K562 (cell line): Measurements from ENCODE around the gene DNAH3. TPM values are rescaled to one million over a fixed set of nuclear protein-coding genes. Genes with fewer than 3 reads are reported as not detected.

ENCODE experiments used
- ATAC-seq: fragments of 200-7000 bp; cut with Tn5 transposase; 3 replicates; pipeline ENCODE4 v1.9.1; 2020; ENCODE audit warnings: moderate library complexity
- BruUV-seq: library from RNA; stranded (reverse); fragments of 400-500 nt; replicated peaks from 2 replicates; lab custom pipeline; 2021; lab: Mats Ljungman, UMichigan
- CTCF ChIA-PET: fragments of 300-600 bp; formaldehyde crosslinking; extraction: SDS; loops from one replicate; lab custom pipeline; 2021; ENCODE audit warnings: low intra/inter-chr PET ratio; lab: Yijun Ruan, JAX
- POLR2A ChIA-PET: fragments of 300-600, 350-650 bp; sonication (Branson Sonifier 250); formaldehyde crosslinking; extraction: SDS; loops from one replicate; lab custom pipeline; 2021; ENCODE audit warnings: antibody characterized with exemption, inconsistent platforms; lab: Yijun Ruan, JAX
- DNase-seq, 4 experiments: peaks; one replicate each; pipeline versions ENCODE4 v3.0.0 to v3.0.0-alpha.2; 2011 to 2018; ENCODE audit warnings: low spot score in 3 of 4, mixed read lengths in 3 of 4; ENCODE audit errors: extremely low read depth in 1 of 4
- FAIRE-seq: peaks from 2 replicates; lab custom pipeline; 2011; peaks lifted over from hg19 to GRCh38; lab: Jason Lieb, UNC
- H2AFZ ChIP-seq: 2 replicates; pipeline ENCODE4 v1.6.0; 2011; ENCODE audit warnings: low read depth, low read length, control low read depth, inconsistent platforms
- H3K27ac ChIP-seq: fragments of 200-600 bp; 3 replicates; pipeline ENCODE4 v1.8.0; 2011; ENCODE audit warnings: low read depth, mild to moderate bottlenecking, control low read depth, inconsistent platforms, low read length, moderate library complexity, mixed read lengths; ENCODE audit errors: extremely low read depth
- H3K27me3 ChIP-seq, 2 experiments: fragments of 300-600 bp in 1 of 2; 2 replicates in 1 of 2; 3 replicates in 1 of 2; pipeline versions ENCODE4 v1.6.0 to v1.8.0; 2011; ENCODE audit warnings: inconsistent platforms in 2 of 2, low read length in 2 of 2, mild to moderate bottlenecking in 1 of 2, mixed read lengths in 1 of 2, moderate library complexity in 1 of 2; ENCODE audit not compliant: control insufficient read depth in 2 of 2, insufficient read depth in 2 of 2
- H3K36me3 ChIP-seq: fragments of 300-600 bp; 3 replicates; pipeline ENCODE4 v1.8.0; 2011; ENCODE audit warnings: mild to moderate bottlenecking, low read length, inconsistent platforms; ENCODE audit not compliant: control insufficient read depth, insufficient read depth
- H3K4me1 ChIP-seq, 2 experiments: fragments of 200-600 bp in 1 of 2; replicated peaks in 1 of 2; 2 replicates in 1 of 2; 3 replicates in 1 of 2; pipeline versions ENCODE4 v1.5.1 to v1.8.0; 2011; ENCODE audit warnings: inconsistent platforms in 2 of 2, low read length in 2 of 2, mild to moderate bottlenecking in 1 of 2, mixed read lengths in 1 of 2, moderate library complexity in 1 of 2; ENCODE audit not compliant: control insufficient read depth in 2 of 2, insufficient read depth in 2 of 2
- H3K4me2 ChIP-seq: 2 replicates; pipeline ENCODE4 v1.6.1; 2011; ENCODE audit warnings: low read length, control low read depth, inconsistent platforms, mixed read lengths; ENCODE audit not compliant: insufficient read depth
- H3K4me3 ChIP-seq: fragments of 200-600 bp; sonication (generic), shearing (Covaris generic); 2 replicates; pipeline ENCODE4 v1.5.1; 2016; ENCODE audit warnings: control low read depth, inconsistent platforms
- H3K79me2 ChIP-seq: fragments of 200-600 bp; 3 replicates; pipeline ENCODE4 v1.8.0; 2011; ENCODE audit warnings: low read length, inconsistent platforms; ENCODE audit not compliant: control insufficient read depth, insufficient read depth
- H3K9ac ChIP-seq, 2 experiments: 2 replicates each; pipeline versions ENCODE4 v1.6.0 to v1.6.1; 2011; ENCODE audit warnings: low read depth in 2 of 2, low read length in 2 of 2, control low read depth in 1 of 2, inconsistent platforms in 1 of 2, mild to moderate bottlenecking in 1 of 2, mixed read lengths in 1 of 2; ENCODE audit not compliant: insufficient read depth in 1 of 2
- H3K9me1 ChIP-seq: one replicate; pipeline ENCODE4 v1.6.0; 2011; ENCODE audit warnings: inconsistent platforms, mild to moderate bottlenecking, low read length, moderate library complexity; ENCODE audit not compliant: control insufficient read depth, insufficient read depth
- H3K9me3 ChIP-seq: replicated peaks from 2 replicates; pipeline ENCODE4 v1.5.1; 2011; ENCODE audit warnings: low read depth, low read length, inconsistent platforms; ENCODE audit not compliant: control insufficient read depth, insufficient read depth
- H4K20me1 ChIP-seq: replicated peaks from 2 replicates; pipeline ENCODE4 v1.6.1; 2011; ENCODE audit warnings: low read length, inconsistent platforms, mixed read lengths; ENCODE audit not compliant: control insufficient read depth, insufficient read depth
- ARID3B ChIP-seq: fragments of 250-450 bp; sonication (Bioruptor Pico); IDR thresholded peaks from 2 replicates; pipeline ENCODE4 v1.4.0; 2020; ENCODE audit warnings: borderline replicate concordance
- CBX3 ChIP-seq, 2 experiments: IDR thresholded peaks; 1 replicate in 1 of 2; 2 replicates in 1 of 2; pipeline ENCODE4 v1.6.1; 2012; ENCODE audit warnings: inconsistent platforms in 2 of 2, low read length in 2 of 2, borderline replicate concordance in 1 of 2, control low read depth in 1 of 2
- CTCF ChIP-seq, 3 experiments: IDR thresholded peaks in 2 of 3; conservative IDR thresholded peaks in 1 of 3; 2 replicates each; pipeline ENCODE4 v1.5.1; 2011 to 2012; ENCODE audit warnings: low read length in 3 of 3, mild to moderate bottlenecking in 3 of 3, control low read depth in 2 of 3, improper control_type of control experiment in 1 of 3, inconsistent platforms in 1 of 3, low read depth in 1 of 3, mixed read lengths in 1 of 3, moderate library complexity in 1 of 3; ENCODE audit not compliant: insufficient read depth in 2 of 3
- E2F6 ChIP-seq, 2 experiments: IDR thresholded peaks; 2 replicates each; pipeline ENCODE4 v1.6.1; 2011; ENCODE audit warnings: borderline replicate concordance in 1 of 2, control low read depth in 1 of 2, low read depth in 1 of 2, low read length in 1 of 2, mild to moderate bottlenecking in 1 of 2, mixed read lengths in 1 of 2, moderate library complexity in 1 of 2; ENCODE audit not compliant: insufficient read depth in 1 of 2, insufficient read length in 1 of 2, poor library complexity in 1 of 2, severe bottlenecking in 1 of 2; ENCODE audit errors: extremely low read depth in 1 of 2
- EHMT2 ChIP-seq: fragments of 450-650 bp; IDR thresholded peaks from 2 replicates; pipeline ENCODE4 v1.6.1; 2018; ENCODE audit warnings: antibody characterized with exemption
- ELF1 ChIP-seq: fragments of 200-800 bp; sonication (Bioruptor generic); IDR thresholded peaks from 2 replicates; pipeline ENCODE4 v1.6.1; 2016; ENCODE audit warnings: missing genetic modification characterization, missing compliant biosample characterization
- ELK3 ChIP-seq: fragments of 450-650 bp; formaldehyde crosslinking; IDR thresholded peaks from 2 replicates; pipeline ENCODE4 v1.4.0; 2020; ENCODE audit warnings: mild to moderate bottlenecking
- IFI16 ChIP-seq: fragments of 250-450 bp; sonication (Bioruptor Pico); IDR thresholded peaks from 2 replicates; pipeline ENCODE4 v2.1.2; 2022; ENCODE audit warnings: mild to moderate bottlenecking, inconsistent platforms
- MXD1 ChIP-seq: fragments of 250-450 bp; sonication (Bioruptor Pico); IDR thresholded peaks from 2 replicates; pipeline ENCODE4 v1.8.0; 2021; ENCODE audit warnings: borderline replicate concordance, mild to moderate bottlenecking, moderate library complexity; ENCODE audit not compliant: poor library complexity, severe bottlenecking
- OTX1 ChIP-seq: fragments of 450-650 bp; formaldehyde crosslinking; IDR thresholded peaks from 2 replicates; pipeline ENCODE4 v1.4.0; 2022; ENCODE audit warnings: mild to moderate bottlenecking
- TFAP4 ChIP-seq: sonication (generic); formaldehyde crosslinking; IDR thresholded peaks from 2 replicates; pipeline ENCODE4 v1.8.0; 2022; ENCODE audit warnings: missing genetic modification reagents, mild to moderate bottlenecking, moderate library complexity, borderline replicate concordance
- XRCC5 ChIP-seq: fragments of 200-400 bp; formaldehyde crosslinking; IDR thresholded peaks from 2 replicates; pipeline ENCODE4 v1.6.1; 2017; ENCODE audit warnings: low read depth, mild to moderate bottlenecking, low read length
- WGBS: fragments of 100-300 bp; shearing (Covaris generic); methylation state at CpG from one replicate; pipeline ENCODE4 v1.1.6; 2016; ENCODE audit warnings: low coverage, mixed read lengths; ENCODE audit not compliant: insufficient coverage; ENCODE audit errors: missing lambda C conversion rate; 5-methylcytosine and 5-hydroxymethylcytosine counted together
- in situ Hi-C: fragments of 300-500 bp; cut with MboI; formaldehyde crosslinking; loops from 4 replicates; pipeline ENCODE4 v1.15.0; 2018; ENCODE audit warnings: inconsistent platforms, mixed read lengths
- intact Hi-C: fragments of 100-400 bp; cut with micrococcal nuclease; formaldehyde crosslinking; loops from 2 replicates; pipeline ENCODE4 v1.14.2; 2022
- polyA plus RNA-seq, 8 experiments: library from polyadenylated mRNA; depleted of rRNA in 4 of 8; stranded (reverse) in 5 of 8; unstranded in 3 of 8; fragments of >200 nt; fragmentation: Nextera tagmentation in 2 of 8; fragmentation: Illumina TruSeq in 1 of 8; extraction: Ambion mirVana in 2 of 8; extraction: Trizol in 1 of 8; gene quantifications; 2 replicates each; pipeline versions ENCODE4 v1.2.1 to v1.2.3, GENCODE V29; 2011 to 2014; ENCODE audit warnings: inconsistent platforms in 1 of 8, missing spikeins in 1 of 8
- total RNA-seq, 7 experiments: library from RNA; depleted of rRNA in 6 of 7; stranded (reverse); fragments of >200 nt in 6 of 7; fragmentation: Illumina TruSeq in 2 of 7; extraction: Trizol in 2 of 7; gene quantifications; 2 replicates each; pipeline versions ENCODE4 v1.2.1 to v1.2.3, GENCODE V29; 2011 to 2021; ENCODE audit warnings: low replicate concordance in 1 of 7

Gene DNAH3
- total and polyA plus RNA-seq, 9 of the 15 experiments (the other 6 are each of a cell fraction or from before 2014, with no cell fraction given): 0.32 to 0.84 (median 0.44) TPM

GRCh38 chr16:21083729-21084268 lies 66.8 kb downstream of the DNAH3 start:
- H3K27ac ChIP-seq: no peak overlapping the region
- ATAC-seq: peak; percentile 98
- intact Hi-C loops (loop anchor here (1.0 to 5.0 kb wide), 2 partner anchors 233 to 276 kb away; partner anchors contain the start of genes ERI2 and REXO5), in situ Hi-C loops (no loop called here)
- H2AFZ ChIP-seq: peak overlapping the region; percentile 10; the same call in 1 of the 2 replicates
- no peak overlapping the region for H3K4me3 ChIP-seq
- peak; percentile 52 to 67 (median 60) for DNase-seq
- no peaks in the 10 kb centered on the region for H3K79me2 ChIP-seq
- no peaks in the 10 kb centered on the region for H4K20me1 ChIP-seq
- no peaks in the 10 kb centered on the region; a peak in 1 of 5 replicates for H3K4me1 ChIP-seq
- no peaks in the 10 kb centered on the region for H3K36me3 ChIP-seq
- H3K9me1 ChIP-seq: no peaks in the 10 kb centered on the region
- 0 out of 4 replicates have a peak overlapping the region, but pooled peaks of 1 of the 2 experiments have one; percentile 1 for H3K9ac ChIP-seq
- FAIRE-seq: peak; percentile 89
- CTCF ChIA-PET: interaction anchor here (0.6 to 3.4 kb wide), 4 partner anchors 234 to 286 kb away, joined by 4 to 41 read pairs (median 9); no protein-coding TSS in a partner anchor
- POLR2A ChIA-PET: interaction anchor here (0.7 kb wide), 1 partner anchor 54 kb away, joined by 3 read pairs; no protein-coding TSS in a partner anchor
- no TSS peak for BruUV-seq
- no peak overlapping the region for H3K4me2 ChIP-seq
- 13% methylated on average over 5 of the region's 6 CpGs for WGBS
- no peaks in the 10 kb centered on the region for H3K9me3 ChIP-seq
- H3K27me3 ChIP-seq: peaks cover 0 to 7% of the 10 kb centered on the region in 2 experiments; a peak in 2 of 5 replicates
- no peak for TF ChIP-seq OTX1 (CRISPR knock-in tag)
- TF ChIP-seq EHMT2: no peak
- TF ChIP-seq IFI16 (CRISPR knock-in tag): no peak
- TF ChIP-seq CTCF (IDR thresholded peaks at IDR 0.05 in 2 of 3, conservative IDR thresholded peaks at IDR 0.05 in 1 of 3; ENCODE audit: insufficient read depth in 2 of 3, low read depth in 1 of 3, low read length in 3 of 3): peak; percentile 75 to 88 (median 83)
- TF ChIP-seq XRCC5: no peak
- no peak for TF ChIP-seq MXD1 (CRISPR knock-in tag)
- TF ChIP-seq TFAP4 (CRISPR knock-in tag): no peak
- no peak for TF ChIP-seq E2F6 (IDR thresholded peaks at IDR 0.05; ENCODE audit: borderline replicate concordance in 1 of 2, extremely low read depth in 1 of 2, insufficient read depth in 1 of 2, insufficient read length in 1 of 2, low read depth in 1 of 2, low read length in 1 of 2, poor library complexity in 1 of 2, severe bottlenecking in 1 of 2)
- TF ChIP-seq ELF1 (tag): no peak
- no peak for TF ChIP-seq ELK3 (CRISPR knock-in tag)
- TF ChIP-seq CBX3 (IDR thresholded peaks at IDR 0.05; ENCODE audit: borderline replicate concordance in 1 of 2, low read length in 2 of 2): no peak
- no peak for TF ChIP-seq ARID3B
